DMS53 treated with DMSO at 0.1 percent for 48 hours (cell line): ENCODE data around the gene LNPK.
"Not testable (repeated sequence)": the region's sequence is repeated elsewhere in the genome, so short reads cannot be mapped to it uniquely, and the experiment has no call there.

Source experiments
- DNase-seq: peaks from one replicate; lab custom pipeline; 2025; ENCODE audit not compliant: unreplicated experiment; lab: John Stamatoyannopoulos, UW

LNPK gene

GRCh38 chr2:175913267-175913666 lies 88.8 kb downstream of the LNPK start:
- not testable (repeated sequence) for DNase-seq

GRCh38 chr2:175904035-175904434 lies 98.0 kb downstream of the LNPK start:
- DNase-seq, result no peak

- no peak for DNase-seq
Measured at GRCh38 chr2:175903384-175903936, 98.6 kb downstream of the LNPK start.

GRCh38 chr2:175895957-175896356 lies 106.1 kb downstream of the LNPK start:
- DNase-seq, result not testable (repeated sequence)

- DNase-seq, result no peak
Measured at GRCh38 chr2:175892046-175892445, 110.0 kb downstream of the LNPK start.

GRCh38 chr2:175890636-175891242 lies 111.3 kb downstream of the LNPK start:
- DNase-seq, result no peak

GRCh38 chr2:175889701-175890302 lies 112.3 kb downstream of the LNPK start:
- no peak for DNase-seq

- no peak for DNase-seq
Measured at GRCh38 chr2:175887776-175888175, 114.3 kb downstream of the LNPK start.

- no peak for DNase-seq
Measured at GRCh38 chr2:175884697-175885393, 117.2 kb downstream of the LNPK start.

- DNase-seq, result peak; percentile 10
Measured at GRCh38 chr2:175883586-175884194, 118.4 kb downstream of the LNPK start.

GRCh38 chr2:175879679-175880078 lies 122.4 kb downstream of the LNPK start:
- DNase-seq, result no peak

- DNase-seq, result no peak
Measured at GRCh38 chr2:175877845-175878544, 124.1 kb downstream of the LNPK start.

GRCh38 chr2:175874291-175874690 lies 127.8 kb downstream of the LNPK start:
- no peak for DNase-seq
